K562 (cell line): ENCODE results near the gene KCNJ2. TPM values are rescaled to one million over a fixed set of nuclear protein-coding genes. Genes with fewer than 3 reads are reported as not detected.

Source experiments
- CTBP1 ChIP-seq: fragments of 450-650 bp; IDR thresholded peaks from 2 replicates; pipeline ENCODE4 v1.6.1; 2016; ENCODE audit warnings: borderline replicate concordance
- EGR1 ChIP-seq: fragments of 450-650 bp; conservative IDR thresholded peaks from 2 replicates; pipeline ENCODE4 v1.6.1; 2017; ENCODE audit warnings: mild to moderate bottlenecking
- MCM2 ChIP-seq: fragments of 450-650 bp; IDR thresholded peaks from 2 replicates; pipeline ENCODE4 v1.6.1; 2017; ENCODE audit warnings: low read depth, mild to moderate bottlenecking
- MYBL2 ChIP-seq, 2 experiments: fragments of 450-650 bp in 1 of 2; sonication (generic) in 1 of 2; formaldehyde crosslinking in 1 of 2; IDR thresholded peaks; 2 replicates each; pipeline versions ENCODE4 v1.6.1 to v1.8.1; 2017 to 2022; ENCODE audit warnings: borderline replicate concordance in 1 of 2, inconsistent platforms in 1 of 2, low read depth in 1 of 2, mild to moderate bottlenecking in 1 of 2, missing genetic modification reagents in 1 of 2, moderate library complexity in 1 of 2
- NCOR1 ChIP-seq: fragments of 450-650 bp; IDR thresholded peaks from 2 replicates; pipeline ENCODE4 v1.6.1; 2016; ENCODE audit warnings: mild to moderate bottlenecking, moderate library complexity
- NFATC3 ChIP-seq: fragments of 450-650 bp; IDR thresholded peaks from 2 replicates; pipeline ENCODE4 v1.6.1; 2017; ENCODE audit warnings: mild to moderate bottlenecking
- RAD51 ChIP-seq: fragments of 450-650 bp; IDR thresholded peaks from 2 replicates; pipeline ENCODE4 v1.7.1; 2016; ENCODE audit warnings: low read depth, mild to moderate bottlenecking, borderline replicate concordance
- TBP ChIP-seq: optimal IDR thresholded peaks from 2 replicates; pipeline ENCODE3; 2011; ENCODE audit warnings: low read depth, low read length, improper control_type of control experiment
- TOE1 ChIP-seq, 2 experiments: fragments of 450-650 bp in 1 of 2; sonication (generic) in 1 of 2; formaldehyde crosslinking in 1 of 2; IDR thresholded peaks; 2 replicates each; pipeline versions ENCODE4 v1.7.1 to v1.8.0; 2016 to 2022; ENCODE audit warnings: borderline replicate concordance in 2 of 2, mild to moderate bottlenecking in 2 of 2, antibody characterized with exemption in 1 of 2, inconsistent platforms in 1 of 2, low read depth in 1 of 2, missing genetic modification reagents in 1 of 2, moderate library complexity in 1 of 2
- ZNF41 ChIP-seq: fragments of 250-450 bp; sonication (Bioruptor Pico); conservative IDR thresholded peaks from 2 replicates; pipeline ENCODE4 v1.4.0; 2020; ENCODE audit warnings: mild to moderate bottlenecking
- ZNF695 ChIP-seq: fragments of 450-650 bp; formaldehyde crosslinking; IDR thresholded peaks from 2 replicates; pipeline ENCODE4 v1.4.0; 2020; ENCODE audit warnings: mild to moderate bottlenecking, moderate library complexity
- polyA plus RNA-seq, 8 experiments: library from polyadenylated mRNA; depleted of rRNA in 4 of 8; stranded (reverse) in 5 of 8; unstranded in 3 of 8; fragments of >200 nt; fragmentation: Nextera tagmentation in 2 of 8; fragmentation: Illumina TruSeq in 1 of 8; extraction: Ambion mirVana in 2 of 8; extraction: Trizol in 1 of 8; gene quantifications; 2 replicates each; pipeline versions ENCODE4 v1.2.1 to v1.2.3, GENCODE V29; 2011 to 2014; ENCODE audit warnings: inconsistent platforms in 1 of 8, missing spikeins in 1 of 8
- total RNA-seq, 7 experiments: library from RNA; depleted of rRNA in 6 of 7; stranded (reverse); fragments of >200 nt in 6 of 7; fragmentation: Illumina TruSeq in 2 of 7; extraction: Trizol in 2 of 7; gene quantifications; 2 replicates each; pipeline versions ENCODE4 v1.2.1 to v1.2.3, GENCODE V29; 2011 to 2021; ENCODE audit warnings: low replicate concordance in 1 of 7
- TF ChIP-seq, protein P1 (sequence below): fragments of 450-650 bp; IDR thresholded peaks from 2 replicates; pipeline ENCODE4 v1.6.1; 2014; ENCODE audit warnings: low read depth, mild to moderate bottlenecking, moderate library complexity, borderline replicate concordance
- TF ChIP-seq, protein P2 (sequence below): sonication (generic); formaldehyde crosslinking; IDR thresholded peaks from 2 replicates; pipeline ENCODE4 v1.8.0; 2022; ENCODE audit warnings: missing genetic modification reagents, mild to moderate bottlenecking, moderate library complexity, borderline replicate concordance
- TF ChIP-seq, protein P3 (sequence below), 2 experiments: fragments of 450-650 bp in 1 of 2; sonication (generic) in 1 of 2; formaldehyde crosslinking in 1 of 2; IDR thresholded peaks; 2 replicates each; pipeline versions ENCODE4 v1.7.1 to v1.9.0; 2016 to 2022; ENCODE audit warnings: inconsistent platforms in 1 of 2, mild to moderate bottlenecking in 1 of 2, missing genetic modification reagents in 1 of 2

Gene KCNJ2
- total and polyA plus RNA-seq, 9 of the 15 experiments (the other 6 are each of a cell fraction or from before 2014, with no cell fraction given), result not detected

DNA sequence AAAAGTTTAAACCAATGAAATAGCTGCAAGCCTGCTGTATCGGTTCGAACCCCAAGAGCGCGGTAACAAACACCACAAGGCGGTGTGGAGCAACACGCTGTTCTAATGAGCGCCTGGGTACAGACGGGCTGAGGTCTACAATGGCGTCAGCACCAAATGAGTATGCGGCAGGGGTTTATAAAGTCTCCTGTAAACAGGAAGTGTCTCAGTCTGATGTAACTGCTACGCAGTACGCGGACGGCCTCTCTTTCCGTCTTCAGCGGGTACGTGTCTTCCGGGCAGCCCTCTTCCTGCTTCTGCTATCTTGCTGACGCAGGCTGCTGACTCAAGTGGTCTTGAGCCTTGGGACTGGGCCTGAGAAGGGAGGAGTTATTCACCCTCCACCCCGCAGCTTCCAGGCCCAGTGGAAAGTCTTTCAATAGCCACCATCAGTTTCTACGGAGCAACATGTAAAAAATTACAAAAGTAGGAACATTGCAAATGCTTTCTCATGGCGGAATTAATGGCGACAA lies 40.5 kb upstream of the KCNJ2 start (continued):
- TF ChIP-seq MCM2, result no peak
- no peak for TF ChIP-seq NFATC3
- no peak for TF ChIP-seq RAD51
- TF ChIP-seq, protein P1, sequence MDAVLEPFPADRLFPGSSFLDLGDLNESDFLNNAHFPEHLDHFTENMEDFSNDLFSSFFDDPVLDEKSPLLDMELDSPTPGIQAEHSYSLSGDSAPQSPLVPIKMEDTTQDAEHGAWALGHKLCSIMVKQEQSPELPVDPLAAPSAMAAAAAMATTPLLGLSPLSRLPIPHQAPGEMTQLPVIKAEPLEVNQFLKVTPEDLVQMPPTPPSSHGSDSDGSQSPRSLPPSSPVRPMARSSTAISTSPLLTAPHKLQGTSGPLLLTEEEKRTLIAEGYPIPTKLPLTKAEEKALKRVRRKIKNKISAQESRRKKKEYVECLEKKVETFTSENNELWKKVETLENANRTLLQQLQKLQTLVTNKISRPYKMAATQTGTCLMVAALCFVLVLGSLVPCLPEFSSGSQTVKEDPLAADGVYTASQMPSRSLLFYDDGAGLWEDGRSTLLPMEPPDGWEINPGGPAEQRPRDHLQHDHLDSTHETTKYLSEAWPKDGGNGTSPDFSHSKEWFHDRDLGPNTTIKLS, result peak; percentile 92
- TF ChIP-seq, protein P2, sequence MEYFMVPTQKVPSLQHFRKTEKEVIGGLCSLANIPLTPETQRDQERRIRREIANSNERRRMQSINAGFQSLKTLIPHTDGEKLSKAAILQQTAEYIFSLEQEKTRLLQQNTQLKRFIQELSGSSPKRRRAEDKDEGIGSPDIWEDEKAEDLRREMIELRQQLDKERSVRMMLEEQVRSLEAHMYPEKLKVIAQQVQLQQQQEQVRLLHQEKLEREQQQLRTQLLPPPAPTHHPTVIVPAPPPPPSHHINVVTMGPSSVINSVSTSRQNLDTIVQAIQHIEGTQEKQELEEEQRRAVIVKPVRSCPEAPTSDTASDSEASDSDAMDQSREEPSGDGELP (CRISPR knock-in tag), result peak; percentile 59; the same call in 1 of the 2 replicates
- no peak for TF ChIP-seq EGR1
- TF ChIP-seq ZNF695 (CRISPR knock-in tag), result no peak
- TF ChIP-seq TOE1 (IDR thresholded peaks at IDR 0.05; ENCODE audit: borderline replicate concordance), result no peak
- TF ChIP-seq TOE1 (CRISPR knock-in tag; IDR thresholded peaks at IDR 0.05; ENCODE audit: borderline replicate concordance, low read depth), result no peak
- TF ChIP-seq NCOR1, result peak; percentile 53
- no peak; the same call in 1 of the 2 replicates for TF ChIP-seq CTBP1
- no peak for TF ChIP-seq MYBL2 (IDR thresholded peaks at IDR 0.05; ENCODE audit: low read depth)
- TF ChIP-seq MYBL2 (CRISPR knock-in tag; IDR thresholded peaks at IDR 0.05; ENCODE audit: borderline replicate concordance), result no peak
- TF ChIP-seq, protein P3, sequence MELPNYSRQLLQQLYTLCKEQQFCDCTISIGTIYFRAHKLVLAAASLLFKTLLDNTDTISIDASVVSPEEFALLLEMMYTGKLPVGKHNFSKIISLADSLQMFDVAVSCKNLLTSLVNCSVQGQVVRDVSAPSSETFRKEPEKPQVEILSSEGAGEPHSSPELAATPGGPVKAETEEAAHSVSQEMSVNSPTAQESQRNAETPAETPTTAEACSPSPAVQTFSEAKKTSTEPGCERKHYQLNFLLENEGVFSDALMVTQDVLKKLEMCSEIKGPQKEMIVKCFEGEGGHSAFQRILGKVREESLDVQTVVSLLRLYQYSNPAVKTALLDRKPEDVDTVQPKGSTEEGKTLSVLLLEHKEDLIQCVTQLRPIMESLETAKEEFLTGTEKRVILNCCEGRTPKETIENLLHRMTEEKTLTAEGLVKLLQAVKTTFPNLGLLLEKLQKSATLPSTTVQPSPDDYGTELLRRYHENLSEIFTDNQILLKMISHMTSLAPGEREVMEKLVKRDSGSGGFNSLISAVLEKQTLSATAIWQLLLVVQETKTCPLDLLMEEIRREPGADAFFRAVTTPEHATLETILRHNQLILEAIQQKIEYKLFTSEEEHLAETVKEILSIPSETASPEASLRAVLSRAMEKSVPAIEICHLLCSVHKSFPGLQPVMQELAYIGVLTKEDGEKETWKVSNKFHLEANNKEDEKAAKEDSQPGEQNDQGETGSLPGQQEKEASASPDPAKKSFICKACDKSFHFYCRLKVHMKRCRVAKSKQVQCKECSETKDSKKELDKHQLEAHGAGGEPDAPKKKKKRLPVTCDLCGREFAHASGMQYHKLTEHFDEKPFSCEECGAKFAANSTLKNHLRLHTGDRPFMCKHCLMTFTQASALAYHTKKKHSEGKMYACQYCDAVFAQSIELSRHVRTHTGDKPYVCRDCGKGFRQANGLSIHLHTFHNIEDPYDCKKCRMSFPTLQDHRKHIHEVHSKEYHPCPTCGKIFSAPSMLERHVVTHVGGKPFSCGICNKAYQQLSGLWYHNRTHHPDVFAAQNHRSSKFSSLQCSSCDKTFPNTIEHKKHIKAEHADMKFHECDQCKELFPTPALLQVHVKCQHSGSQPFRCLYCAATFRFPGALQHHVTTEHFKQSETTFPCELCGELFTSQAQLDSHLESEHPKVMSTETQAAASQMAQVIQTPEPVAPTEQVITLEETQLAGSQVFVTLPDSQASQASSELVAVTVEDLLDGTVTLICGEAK (IDR thresholded peaks at IDR 0.05), result peak; percentile 92
- TF ChIP-seq, protein P3 (CRISPR knock-in tag; IDR thresholded peaks at IDR 0.05), result no peak
- no peak for TF ChIP-seq ZNF41 (CRISPR knock-in tag)
- peak; percentile 92 for TF ChIP-seq TBP
